Neural progenitor cell (in vitro differentiated cells): ENCODE data around the gene GATAD1.

ENCODE experiments used
- CTCF ChIP-seq: fragments of 200-600 bp; sonication (generic); IDR thresholded peaks from 2 replicates; pipeline ENCODE4 v1.5.1; 2017; ENCODE audit warnings: antibody characterized with exemption, mild to moderate bottlenecking
- EZH2phosphoT487 ChIP-seq: fragments of 200-600 bp; sonication (generic); IDR thresholded peaks from 2 replicates; pipeline ENCODE4 v1.6.1; 2017; ENCODE audit warnings: antibody characterized with exemption

- TF ChIP-seq CTCF: no peak
- no peak for TF ChIP-seq EZH2phosphoT487
Observed at GRCh38 chr7:92435542-92435941, 11.7 kb upstream of the GATAD1 start.
